ENCODE results near the gene CRYBG3.
"Not testable (repeated sequence)": the region's sequence is repeated elsewhere in the genome, so short reads cannot be mapped to it uniquely, and the experiment has no call there.

The CRYBG3 gene

GRCh38 chr3:97821774-97822358, at the start of gene CRYBG3:
Gene CRYBG3, plus strand, starts transcription at chr3:97822011. Its CDS starts 196 bp downstream, at chr3:97822207.
- DNase-seq (ENCODE audit: low read depth, low spot score): peak; percentile 54

DNA sequence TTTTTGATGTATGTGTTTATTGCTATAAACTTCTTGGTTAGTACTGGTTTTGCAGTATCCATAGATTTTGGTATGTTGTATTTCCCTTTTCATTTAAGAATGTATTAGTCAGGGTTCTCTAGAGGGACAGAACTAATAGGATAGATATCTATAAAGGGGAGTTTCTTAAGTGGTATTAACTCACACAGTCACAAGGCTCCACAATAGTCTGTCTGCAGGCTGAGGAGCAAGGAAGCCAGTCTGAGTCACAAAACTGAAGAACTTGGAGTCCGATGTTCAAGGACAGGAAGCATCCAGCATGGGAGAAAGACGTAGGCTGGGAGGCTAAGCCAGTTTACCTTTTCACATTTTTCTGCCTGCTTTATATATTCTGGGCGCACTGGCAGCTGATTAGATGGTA, 48.9 kb upstream of the CRYBG3 start:
- DNase-seq (ENCODE audit: low read depth, low spot score): no peak

DNA sequence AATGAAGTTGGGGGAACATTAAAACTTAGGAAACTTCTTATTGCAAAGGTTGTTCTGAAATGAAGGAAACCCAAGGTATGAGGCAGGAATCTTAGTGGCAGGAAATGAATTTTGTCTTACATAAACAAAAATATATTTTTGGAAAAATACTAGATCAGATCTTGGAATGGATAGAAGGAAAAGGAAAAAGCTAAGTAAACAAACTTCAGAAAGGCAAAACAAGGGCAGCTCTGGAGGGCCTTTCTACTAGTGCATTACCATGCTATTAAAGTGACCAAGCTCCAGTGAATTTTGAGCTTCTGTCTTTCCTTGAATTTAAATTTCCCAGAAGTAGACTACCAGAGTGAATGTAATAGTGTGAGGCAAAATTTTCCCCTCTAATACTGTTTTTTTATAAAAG, 43.7 kb upstream of the CRYBG3 start:
- DNase-seq (ENCODE audit: low read depth, low spot score): no peak

DNA sequence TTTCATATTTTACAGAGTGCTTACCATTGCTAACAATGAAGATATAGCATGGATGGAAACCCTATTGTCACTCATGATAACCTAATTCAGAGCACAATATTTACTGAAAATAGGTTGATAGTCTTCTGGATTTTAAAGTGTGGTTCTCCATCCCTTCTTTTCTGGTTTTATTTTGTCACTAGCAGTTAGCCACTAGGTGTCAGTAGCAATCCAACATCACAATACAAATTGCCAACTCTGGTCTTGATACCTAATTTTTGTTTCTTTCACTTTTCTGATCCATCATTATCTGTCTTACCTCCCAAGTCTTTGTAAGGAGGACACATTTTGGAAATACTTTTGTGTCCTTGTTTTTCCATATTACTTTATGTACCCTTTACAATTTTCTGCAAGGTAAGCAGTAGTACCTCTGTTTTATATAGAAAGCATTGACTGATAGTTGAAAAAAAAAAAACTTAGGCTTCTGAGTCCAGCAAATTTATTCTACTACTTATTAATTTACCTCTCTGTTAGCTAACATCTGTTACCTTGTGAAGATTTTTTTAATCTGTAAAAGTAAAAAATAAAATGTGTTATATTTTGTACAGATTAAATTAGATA, 28.3 kb upstream of the CRYBG3 start:
- DNase-seq (ENCODE audit: low read depth, low spot score): no peak

GRCh38 chr3:97795951-97796350, 25.9 kb upstream of the CRYBG3 start:
- no peak for DNase-seq (ENCODE audit: low read depth, low spot score)

- DNase-seq (ENCODE audit: low read depth, low spot score): no peak
Observed at GRCh38 chr3:97804471-97804870, 17.3 kb upstream of the CRYBG3 start.

DNA sequence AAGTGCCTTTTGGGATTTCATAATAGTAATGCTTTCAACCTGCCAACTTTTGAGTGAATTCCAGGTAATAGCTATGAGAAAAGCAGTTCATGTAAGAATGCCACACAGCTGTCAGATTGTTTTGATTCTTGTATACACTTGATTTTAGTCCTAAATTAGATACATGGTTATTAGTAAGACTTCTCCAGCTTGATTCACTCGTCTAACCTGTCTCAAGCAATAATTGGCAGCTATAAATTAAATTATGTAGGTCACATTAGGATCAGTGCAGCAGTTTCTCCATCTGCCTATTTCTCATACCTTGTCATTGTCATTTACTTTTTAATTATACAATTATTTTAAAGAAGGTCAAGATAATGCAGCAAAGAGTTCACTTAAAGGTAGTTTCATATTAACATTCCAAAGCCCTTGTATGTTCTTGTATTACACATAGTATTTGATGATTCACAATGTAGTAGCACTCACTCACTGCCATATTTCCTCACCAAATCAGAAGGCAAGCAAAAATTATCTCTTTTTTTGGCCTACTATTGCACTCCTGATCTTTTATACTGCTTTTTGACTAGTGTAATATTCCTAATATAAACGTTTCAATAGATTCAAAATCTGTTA, 10.9 kb upstream of the CRYBG3 start:
- no peak for DNase-seq (ENCODE audit: low read depth, low spot score)

DNA sequence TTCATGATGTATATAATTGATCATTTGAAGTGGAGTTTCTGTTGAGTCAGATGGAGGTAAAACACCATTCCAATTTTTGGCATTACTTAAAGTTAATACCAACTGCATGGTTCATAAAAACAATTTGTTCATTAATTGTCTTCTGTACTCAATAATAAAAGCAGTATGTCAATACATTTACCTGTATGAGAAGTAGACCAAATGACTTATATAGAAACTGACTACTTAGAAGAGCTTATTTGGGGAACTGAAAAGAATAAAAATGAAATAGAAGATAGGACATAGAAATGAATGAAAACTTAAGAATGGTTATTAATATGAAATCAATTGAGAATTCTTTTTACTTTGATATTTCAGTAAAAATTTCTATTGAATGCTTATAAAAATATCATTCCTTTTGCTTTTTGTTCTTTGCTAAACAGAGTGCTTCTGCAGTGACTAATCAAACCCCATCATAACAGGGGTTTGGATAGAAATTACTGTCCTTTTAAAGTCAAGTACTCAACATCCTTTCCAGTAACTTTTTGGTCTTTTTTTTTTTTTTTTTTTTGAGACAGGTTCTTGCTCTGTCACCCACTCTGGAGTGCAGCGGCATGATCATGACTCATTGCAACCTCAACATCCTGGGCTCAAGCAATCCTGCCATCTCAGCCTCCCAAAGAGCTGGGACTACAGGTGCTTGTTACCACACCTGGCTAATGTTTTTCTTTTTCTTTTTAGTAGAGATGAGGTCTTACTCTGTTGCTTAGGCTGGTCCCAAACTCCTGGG, 6.5 kb upstream of the CRYBG3 start:
- no peak for DNase-seq (ENCODE audit: low read depth, low spot score)

GRCh38 chr3:97816811-97817210, 5.0 kb upstream of the CRYBG3 start:
- DNase-seq (ENCODE audit: low read depth, low spot score): no peak

DNA sequence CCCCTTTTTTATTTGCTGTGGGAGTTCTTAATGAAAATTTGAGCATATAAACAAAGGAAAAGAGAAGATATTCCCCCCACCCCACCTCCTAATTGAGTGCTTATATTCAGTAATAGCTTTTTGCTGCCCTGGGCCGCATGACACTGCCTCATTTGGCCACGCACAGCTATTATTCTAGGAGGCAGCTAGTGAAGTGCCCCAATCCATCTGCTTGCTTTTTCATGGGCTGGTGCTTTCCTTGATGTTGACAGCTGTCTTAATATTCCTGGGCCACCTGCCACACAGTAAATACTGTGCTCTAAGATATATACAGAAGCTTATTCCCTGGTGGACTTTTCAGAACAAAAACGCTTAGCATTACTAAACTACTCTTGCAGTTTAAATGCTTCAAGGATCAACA, 3.8 kb upstream of the CRYBG3 start:
- DNase-seq (ENCODE audit: low read depth, low spot score): no peak

DNA sequence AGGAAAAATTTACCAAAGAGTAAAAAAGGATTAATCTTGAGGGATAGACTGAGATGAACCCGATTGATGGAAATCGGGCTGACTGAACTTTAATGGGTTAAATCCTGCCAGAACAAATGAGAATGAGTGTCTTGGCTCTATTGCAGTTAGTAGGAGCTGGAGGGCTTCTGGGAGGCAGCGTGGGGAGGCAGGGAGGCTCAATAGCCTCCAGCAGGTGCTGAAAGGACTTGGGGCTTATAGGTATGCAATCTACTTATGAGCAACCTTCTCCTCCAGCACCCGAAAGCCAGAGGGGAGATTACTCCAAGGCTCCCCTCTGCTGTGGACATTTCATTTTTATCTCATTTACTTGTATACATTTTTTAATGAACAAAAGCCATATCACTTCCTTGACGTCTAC, 1.0 kb upstream of the CRYBG3 start:
- DNase-seq (ENCODE audit: low read depth, low spot score): no peak

DNA sequence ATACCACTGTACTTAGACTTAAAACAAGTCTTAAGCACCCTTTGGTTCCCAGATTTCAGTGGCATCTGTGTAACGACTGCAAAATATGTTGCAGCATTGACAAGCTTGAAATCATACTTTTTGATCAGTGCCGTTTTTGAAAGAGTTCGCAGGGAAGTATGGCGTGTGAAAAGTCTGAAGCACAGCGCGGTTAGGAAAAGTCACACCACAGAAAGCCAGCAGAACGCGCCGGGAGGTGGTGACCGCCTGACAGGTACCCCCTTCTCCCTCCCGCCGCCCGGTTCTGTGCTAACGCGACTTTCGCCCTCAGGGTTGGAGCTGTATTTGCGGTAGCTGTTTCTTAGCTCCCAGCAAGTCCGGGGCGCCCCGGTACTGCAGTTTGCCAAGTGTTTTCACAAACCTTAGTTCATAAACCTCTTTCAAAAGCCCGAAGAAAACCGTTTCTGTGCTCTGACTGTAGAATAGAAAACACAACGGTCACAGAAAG, 481 bp upstream of the CRYBG3 start:
- no peak for DNase-seq (ENCODE audit: low read depth, low spot score)

DNA sequence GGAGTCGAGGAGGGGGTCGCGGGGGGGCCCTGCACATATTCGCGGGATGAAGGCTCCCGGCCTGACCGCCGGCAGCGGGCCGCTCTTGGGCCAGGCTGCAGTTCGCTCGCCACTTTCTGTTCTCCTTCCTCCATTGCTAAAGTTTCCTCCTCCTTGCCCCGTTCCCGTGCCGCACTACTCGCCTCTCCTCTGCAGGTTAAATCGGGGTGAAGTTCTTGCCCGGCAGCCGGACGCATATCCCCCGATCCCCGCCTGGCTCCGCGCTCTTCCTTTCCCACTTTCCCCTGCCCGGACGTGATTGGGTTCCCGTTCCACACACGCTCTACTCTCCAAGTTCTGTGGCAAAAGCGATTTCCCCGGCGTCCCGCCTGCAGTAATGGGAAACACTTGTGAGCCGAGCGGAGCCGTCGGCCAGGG, 556 bp downstream of the CRYBG3 start:
- no peak for DNase-seq (ENCODE audit: low read depth, low spot score)

- DNase-seq (ENCODE audit: low read depth, low spot score): no peak
Observed at GRCh38 chr3:97823046-97824004, 1.5 kb downstream of the CRYBG3 start.

GRCh38 chr3:97825101-97825500, 3.3 kb downstream of the CRYBG3 start:
- DNase-seq (ENCODE audit: low read depth, low spot score): no peak

GRCh38 chr3:97827741-97828471, 6.1 kb downstream of the CRYBG3 start:
- no peak for DNase-seq (ENCODE audit: low read depth, low spot score)

DNA sequence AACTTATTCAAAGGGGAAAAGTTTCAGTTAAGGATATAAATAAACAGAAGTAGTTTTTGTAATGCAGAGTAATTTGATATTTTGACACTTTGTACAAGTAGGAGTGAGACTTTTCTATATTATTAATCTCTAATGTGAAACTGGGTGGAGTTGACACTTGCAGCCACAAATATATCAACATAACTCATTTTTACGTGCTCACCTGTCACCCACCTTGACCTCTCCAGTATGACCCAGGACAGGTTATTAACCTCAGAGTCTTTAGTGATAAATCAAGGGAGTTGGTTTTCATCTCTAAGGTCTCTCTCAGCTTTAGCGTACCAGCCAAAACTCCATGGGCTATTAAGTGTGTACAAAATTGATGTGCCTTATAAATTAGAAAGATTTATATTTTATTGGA, 7.4 kb downstream of the CRYBG3 start:
- DNase-seq (ENCODE audit: low read depth, low spot score): no peak

- DNase-seq (ENCODE audit: low read depth, low spot score): no peak
Observed at GRCh38 chr3:97830638-97831037, 8.8 kb downstream of the CRYBG3 start.

- no peak for DNase-seq (ENCODE audit: low read depth, low spot score)
Observed at GRCh38 chr3:97831140-97831539, 9.3 kb downstream of the CRYBG3 start.

DNA sequence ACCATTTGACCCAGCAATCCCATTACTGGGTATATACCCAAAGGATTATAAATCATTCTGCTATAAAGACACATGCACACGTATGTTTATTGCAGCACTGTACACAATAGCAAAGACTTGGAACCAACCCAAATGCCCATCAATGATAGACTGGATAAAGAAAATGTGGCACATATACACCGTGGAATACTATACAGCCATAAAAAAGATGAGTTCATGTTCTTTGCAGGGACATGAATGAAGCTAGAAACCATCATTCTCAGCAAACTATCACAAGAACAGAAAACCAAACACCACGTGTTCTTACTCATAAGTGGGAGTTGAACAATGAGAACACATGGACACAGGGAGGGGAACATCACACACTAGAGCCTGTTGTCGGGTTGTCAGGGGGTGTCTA, 11.4 kb downstream of the CRYBG3 start:
- DNase-seq (ENCODE audit: low read depth, low spot score): not testable (repeated sequence)

DNA sequence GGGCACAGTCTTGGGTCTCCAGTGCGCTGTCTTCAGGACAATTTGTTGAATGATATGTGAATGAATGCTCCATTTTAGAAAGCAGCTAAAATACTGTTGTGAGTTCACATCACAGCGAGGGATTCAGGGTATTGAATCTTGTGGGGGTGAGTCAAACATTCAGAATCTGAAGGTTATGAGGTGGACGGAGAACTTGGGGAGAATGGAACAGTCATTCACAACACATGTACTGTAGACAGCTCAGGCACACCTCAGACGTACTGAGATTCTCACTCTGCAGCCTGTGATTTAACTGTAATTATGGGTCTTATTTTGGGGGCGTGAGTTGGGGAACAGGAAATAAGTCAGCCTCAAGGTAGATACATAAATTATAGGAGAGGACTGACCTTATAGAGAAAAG, 13.9 kb downstream of the CRYBG3 start:
- no peak for DNase-seq (ENCODE audit: low read depth, low spot score)
